Measurements from ENCODE around the gene MATR3.
"Not testable (repeated sequence)": the region's sequence is repeated elsewhere in the genome, so short reads cannot be mapped to it uniquely, and the experiment has no call there.

MATR3 gene

GRCh38 chr5:139297439-139298133 is 4.0 kb downstream of the MATR3 start:
- no peak for DNase-seq

- no peak for DNase-seq
These were observed 4.7 kb downstream of the MATR3 start for GRCh38 chr5:139298242-139298641.

- DNase-seq, result no peak
These were observed 5.9 kb downstream of the MATR3 start for GRCh38 chr5:139299486-139299885.

- DNase-seq, result no peak
These were observed 8.4 kb downstream of the MATR3 start for GRCh38 chr5:139301808-139302499.

- DNase-seq, result no peak
These were observed 11.1 kb downstream of the MATR3 start for GRCh38 chr5:139304391-139305324.

- DNase-seq, result no peak
These were observed 12.7 kb downstream of the MATR3 start for GRCh38 chr5:139306197-139306596.

- DNase-seq, result no peak
These were observed 13.3 kb downstream of the MATR3 start for GRCh38 chr5:139306628-139307379.

GRCh38 chr5:139308797-139309196 is 15.3 kb downstream of the MATR3 start:
- DNase-seq, result no peak

GRCh38 chr5:139310715-139311186 is 17.2 kb downstream of the MATR3 start:
- not testable (repeated sequence) for DNase-seq

GRCh38 chr5:139312075-139312474 is 18.5 kb downstream of the MATR3 start:
- no peak for DNase-seq

GRCh38 chr5:139314276-139314675 is 20.7 kb downstream of the MATR3 start:
- no peak for DNase-seq

GRCh38 chr5:139315056-139315615 is 21.6 kb downstream of the MATR3 start:
- no peak for DNase-seq

- no peak for DNase-seq
These were observed 42.3 kb downstream of the MATR3 start for GRCh38 chr5:139335811-139336210.

GRCh38 chr5:139340051-139340450 is 46.5 kb downstream of the MATR3 start:
- no peak for DNase-seq

- DNase-seq, result no peak
These were observed 47.7 kb downstream of the MATR3 start for GRCh38 chr5:139341187-139341688.

GRCh38 chr5:139341689-139342422 is 48.3 kb downstream of the MATR3 start, which contains the start of gene PAIP2:
Gene PAIP2 (plus strand): TSS chr5:139341854. CDS start chr5:139363785, 21,931 bp downstream.
- peak; percentile 94 for DNase-seq

- no peak for DNase-seq
These were observed 48.8 kb downstream of the MATR3 start for GRCh38 chr5:139342423-139342723.

- no peak for DNase-seq
These were observed 49.9 kb downstream of the MATR3 start for GRCh38 chr5:139343476-139343875.

GRCh38 chr5:139344177-139344576 is 50.6 kb downstream of the MATR3 start:
- DNase-seq, result no peak

GRCh38 chr5:139345442-139345841 is 51.9 kb downstream of the MATR3 start:
- DNase-seq, result not testable (repeated sequence)

- not testable (repeated sequence) for DNase-seq
These were observed 54.3 kb downstream of the MATR3 start for GRCh38 chr5:139347863-139348262.
